Measurements from ENCODE around the gene TM4SF5. TPM values are rescaled to one million over a fixed set of nuclear protein-coding genes. Genes with fewer than 3 reads are reported as not detected.

TM4SF5 gene
- total RNA-seq, 1 experiment from 2014 or later: not detected

GRCh38 chr17:4806456-4806776, 34.7 kb downstream of the TM4SF5 start:
- peaks cover 15% of the 10 kb centered on the region for H3K36me3 Mint-ChIP-seq
- CTCF ChIA-PET: interaction anchor here (0.7 to 3.7 kb wide), 9 partner anchors 10 to 96 kb away, joined by 3 to 27 read pairs (median 5); partner anchors contain the start of genes ARRB2, GLTPD2, MED11 and PSMB6
- TF ChIP-seq ZNF423 (CRISPR knock-in tag; IDR thresholded peaks at IDR 0.05) (0 out of 2 replicates have a peak, but pooled peaks have one; percentile 50), CREB1 (CRISPR knock-in tag; IDR thresholded peaks at IDR 0.05) (no peak)
- peaks cover 4% of the 10 kb centered on the region; the same call in 1 of the 2 replicates for H3K27me3 Mint-ChIP-seq (ENCODE audit: low read depth)
- ATAC-seq (peak; percentile 13; the same call in 1 of the 2 replicates), DNase-seq (ENCODE audit: low spot score) (peak; percentile 28)
- H3K9me3 Mint-ChIP-seq: no peaks in the 10 kb centered on the region
- H3K4me3 Mint-ChIP-seq: peak overlapping the region; percentile 71
- POLR2A ChIA-PET: interaction anchor here (1.6 kb wide), 1 partner anchor 16 kb away, joined by 12 read pairs; no protein-coding TSS in a partner anchor
- H3K27ac Mint-ChIP-seq: no peak overlapping the region
- H3K4me1 Mint-ChIP-seq: peaks cover 10% of the 10 kb centered on the region

GRCh38 chr17:4806777-4807604, 35.3 kb downstream of the TM4SF5 start, which contains the start of gene PLD2:
PLD2 (plus strand) TSS chr17:4807152; CDS start chr17:4807773, 621 bp downstream.
- peak within 1 kb of the TSS; percentile 36; the same call in 1 of the 2 replicates for H3K27ac Mint-ChIP-seq
- H3K36me3 Mint-ChIP-seq: peaks cover 17% of the 10 kb centered on the region
- peak within 1 kb of the TSS; percentile 89 for H3K4me3 Mint-ChIP-seq
- CTCF ChIA-PET: interaction anchor here (0.6 to 3.7 kb wide), 12 partner anchors 11 to 500 kb away, joined by 3 to 27 read pairs (median 4); partner anchors contain the start of genes ARRB2, GLTPD2, MED11 and PSMB6
- peaks cover 10% of the 10 kb centered on the region for H3K4me1 Mint-ChIP-seq
- H3K9me3 Mint-ChIP-seq: no peaks in the 10 kb centered on the region
- peaks cover 4% of the 10 kb centered on the region; the same call in 1 of the 2 replicates for H3K27me3 Mint-ChIP-seq (ENCODE audit: low read depth)
- POLR2A ChIA-PET: interaction anchor here (0.5 to 1.6 kb wide), 5 partner anchors 11 to 248 kb away, joined by 3 to 12 read pairs (median 3); partner anchors contain the start of gene PSMB6
- ATAC-seq: peak; percentile 95
- DNase-seq (ENCODE audit: low spot score): peak; percentile 85
- TF ChIP-seq ZNF263 (CRISPR knock-in tag; IDR thresholded peaks at IDR 0.05; ENCODE audit: low read depth) (0 out of 2 replicates have a peak, but pooled peaks have one; percentile 3), FOXP1 (CRISPR knock-in tag; IDR thresholded peaks at IDR 0.05; ENCODE audit: borderline replicate concordance) (0 out of 2 replicates have a peak, but pooled peaks have one; percentile 28), ZNF416 (CRISPR knock-in tag; IDR thresholded peaks at IDR 0.05) (0 out of 2 replicates have a peak, but pooled peaks have one; percentile 37), ZNF138 (CRISPR knock-in tag; conservative IDR thresholded peaks at IDR 0.05) (no peak), TP53 (CRISPR knock-in tag; IDR thresholded peaks at IDR 0.05) (0 out of 2 replicates have a peak, but pooled peaks have one; percentile 11), GTF2I (CRISPR knock-in tag; conservative IDR thresholded peaks at IDR 0.05) (no peak), KAT7 (CRISPR knock-in tag; IDR thresholded peaks at IDR 0.05; ENCODE audit: borderline replicate concordance) (peak; percentile 60; the same call in 1 of the 2 replicates), FOXK1 (CRISPR knock-in tag; IDR thresholded peaks at IDR 0.05) (0 out of 2 replicates have a peak, but pooled peaks have one; percentile 26), SP1 (CRISPR knock-in tag; conservative IDR thresholded peaks at IDR 0.05) (peak; percentile 50; the same call in 1 of the 2 replicates), FOXP4 (CRISPR knock-in tag; IDR thresholded peaks at IDR 0.05) (0 out of 2 replicates have a peak, but pooled peaks have one; percentile 42)

- peaks cover 17% of the 10 kb centered on the region for H3K36me3 Mint-ChIP-seq
Observed at GRCh38 chr17:4807605-4808377, 36.1 kb downstream of the TM4SF5 start.

More at GRCh38 chr17:4807605-4808377, 36.1 kb downstream of the TM4SF5 start:
- DNase-seq (ENCODE audit: low spot score): no peak
- peak overlapping the region; percentile 36; the same call in 1 of the 2 replicates for H3K27ac Mint-ChIP-seq
- POLR2A ChIA-PET: interaction anchor here (0.7 to 1.1 kb wide), 3 partner anchors 12 to 62 kb away, joined by 3 read pairs; partner anchors contain the start of gene PSMB6
- H3K27me3 Mint-ChIP-seq (ENCODE audit: low read depth): peaks cover 4% of the 10 kb centered on the region; the same call in 1 of the 2 replicates
- peak overlapping the region; percentile 89 for H3K4me3 Mint-ChIP-seq
- H3K4me1 Mint-ChIP-seq: peaks cover 10% of the 10 kb centered on the region
- ATAC-seq: peak; percentile 3; the same call in 1 of the 2 replicates
- CTCF ChIA-PET: interaction anchor here (0.6 to 3.7 kb wide), 11 partner anchors 12 to 501 kb away, joined by 3 to 27 read pairs (median 3); partner anchors contain the start of genes ARRB2, C17orf107, GLTPD2 and MED11
- TF ChIP-seq ZNF263 (CRISPR knock-in tag; IDR thresholded peaks at IDR 0.05; ENCODE audit: low read depth) (0 out of 2 replicates have a peak, but pooled peaks have one; percentile 15), JAZF1 (CRISPR knock-in tag; IDR thresholded peaks at IDR 0.05) (no peak)
- no peaks in the 10 kb centered on the region for H3K9me3 Mint-ChIP-seq

All from WTC11 (cell line).